Stomach smooth muscle (tissue), 2 donors: ENCODE results near the gene COMMD8.

Source experiments
- H3K27ac ChIP-seq: one replicate; pipeline ENCODE4 v1.7.0; 2013; ENCODE audit warnings: mild to moderate bottlenecking, low read length, inconsistent platforms
- H3K27me3 ChIP-seq, 2 donors: one replicate each; pipeline ENCODE4 v1.7.0; 2013; ENCODE audit warnings: low read length in 2 of 2; ENCODE audit not compliant: insufficient read depth in 2 of 2, control insufficient read depth in 1 of 2
- H3K36me3 ChIP-seq, 2 donors: one replicate each; pipeline ENCODE4 v1.7.0; 2013; ENCODE audit warnings: low read length in 2 of 2; ENCODE audit not compliant: control insufficient read depth in 2 of 2, insufficient read depth in 2 of 2
- H3K4me1 ChIP-seq: one replicate; pipeline ENCODE4 v1.7.0; 2013; ENCODE audit warnings: low read length; ENCODE audit not compliant: control insufficient read depth, insufficient read depth
- H3K4me3 ChIP-seq, 2 donors: one replicate each; pipeline ENCODE4 v1.7.0; 2013; ENCODE audit warnings: low read length in 2 of 2
- H3K9ac ChIP-seq, 2 donors: one replicate each; pipeline ENCODE4 v1.7.0; 2013; ENCODE audit warnings: low read length in 2 of 2, mild to moderate bottlenecking in 1 of 2
- H3K9me3 ChIP-seq, 2 donors: one replicate each; pipeline ENCODE4 v1.7.0; 2013; ENCODE audit warnings: low read length in 2 of 2; ENCODE audit not compliant: control insufficient read depth in 2 of 2
- donor health status: healthy.
- donor health status: Pancreatic carcinoma.

COMMD8 gene

GRCh38 chr4:47473141-47473750 lies 9.7 kb upstream of the COMMD8 start:
- no peaks in the 10 kb centered on the region for H3K4me1 ChIP-seq
- no peak overlapping the region for H3K9ac ChIP-seq
- no peak overlapping the region for H3K4me3 ChIP-seq
- no peaks in the 10 kb centered on the region for H3K36me3 ChIP-seq
- no peak overlapping the region for H3K27ac ChIP-seq
- H3K9me3 ChIP-seq: no peaks in the 10 kb centered on the region
- H3K27me3 ChIP-seq: no peaks in the 10 kb centered on the region

- Histone ChIP-seq H3K9me3 (no peaks in the 10 kb centered on the region), H3K36me3 (no peaks in the 10 kb centered on the region), H3K27me3 (no peaks in the 10 kb centered on the region), H3K4me3 (no peak overlapping the region), H3K27ac (no peak overlapping the region), H3K9ac (no peak overlapping the region), H3K4me1 (no peaks in the 10 kb centered on the region)
Observed at GRCh38 chr4:47471591-47471990, 8.1 kb upstream of the COMMD8 start.

DNA sequence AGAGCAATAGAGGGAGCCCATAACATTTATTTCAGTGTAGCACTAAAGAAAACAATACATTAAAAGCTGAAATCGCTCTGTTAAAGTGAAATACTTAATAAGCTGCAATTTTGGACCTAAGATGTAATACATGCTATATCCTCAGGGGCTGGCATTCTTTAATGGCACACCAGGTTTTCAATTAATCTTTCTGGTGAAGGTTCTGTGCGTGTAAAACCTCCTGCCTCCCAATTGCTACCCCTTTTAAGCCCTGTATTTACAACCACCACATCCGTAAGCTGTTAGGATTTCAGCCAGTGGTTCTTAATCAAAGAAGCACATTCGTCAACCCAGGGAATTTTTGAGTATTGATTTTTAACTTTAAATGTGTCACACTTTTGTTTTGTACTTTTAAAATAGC lies 7.6 kb upstream of the COMMD8 start:
- no peak overlapping the region for H3K4me3 ChIP-seq
- H3K27ac ChIP-seq: no peak overlapping the region
- no peaks in the 10 kb centered on the region for H3K4me1 ChIP-seq
- no peaks in the 10 kb centered on the region for H3K36me3 ChIP-seq
- H3K9ac ChIP-seq: no peak overlapping the region
- H3K9me3 ChIP-seq: no peaks in the 10 kb centered on the region
- no peaks in the 10 kb centered on the region for H3K27me3 ChIP-seq

- no peak overlapping the region for H3K27ac ChIP-seq
- no peaks in the 10 kb centered on the region for H3K4me1 ChIP-seq
- no peak overlapping the region for H3K4me3 ChIP-seq
- H3K9ac ChIP-seq: no peak overlapping the region
- no peaks in the 10 kb centered on the region for H3K36me3 ChIP-seq
- no peaks in the 10 kb centered on the region for H3K9me3 ChIP-seq
- no peaks in the 10 kb centered on the region for H3K27me3 ChIP-seq
Observed at GRCh38 chr4:47469951-47470350, 6.4 kb upstream of the COMMD8 start.

DNA sequence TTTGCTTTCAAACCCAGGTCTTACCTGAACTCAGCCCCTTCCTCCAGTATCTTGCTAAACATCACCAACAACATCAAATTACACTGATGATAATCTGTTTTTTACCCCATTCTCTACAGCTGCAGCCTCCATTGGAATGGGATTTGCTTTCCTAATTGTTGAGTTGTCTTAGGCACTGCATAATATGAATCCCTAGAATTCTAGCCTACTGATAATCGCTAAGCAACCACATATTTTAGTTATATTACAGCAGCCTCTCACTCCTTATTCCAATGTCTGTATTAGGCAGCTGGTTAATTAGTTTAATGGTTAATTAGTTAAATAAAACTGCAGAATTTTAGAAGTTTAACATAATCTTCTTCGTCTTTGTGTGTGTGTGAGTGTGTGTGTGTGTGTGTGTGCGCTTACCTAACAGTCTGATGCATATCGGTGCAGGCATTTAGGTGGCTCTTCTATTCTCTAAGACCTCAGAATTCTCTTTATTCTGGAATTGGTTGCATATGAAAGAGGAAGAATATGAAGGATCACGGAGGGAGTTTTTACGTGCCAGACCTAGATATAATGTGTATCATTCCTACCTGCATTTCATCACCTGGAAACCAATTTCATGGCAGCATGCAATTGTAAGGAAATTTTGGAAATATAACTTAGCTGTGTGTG lies 5.3 kb upstream of the COMMD8 start:
- H3K9ac ChIP-seq: no peak overlapping the region
- H3K9me3 ChIP-seq: no peaks in the 10 kb centered on the region

DNA sequence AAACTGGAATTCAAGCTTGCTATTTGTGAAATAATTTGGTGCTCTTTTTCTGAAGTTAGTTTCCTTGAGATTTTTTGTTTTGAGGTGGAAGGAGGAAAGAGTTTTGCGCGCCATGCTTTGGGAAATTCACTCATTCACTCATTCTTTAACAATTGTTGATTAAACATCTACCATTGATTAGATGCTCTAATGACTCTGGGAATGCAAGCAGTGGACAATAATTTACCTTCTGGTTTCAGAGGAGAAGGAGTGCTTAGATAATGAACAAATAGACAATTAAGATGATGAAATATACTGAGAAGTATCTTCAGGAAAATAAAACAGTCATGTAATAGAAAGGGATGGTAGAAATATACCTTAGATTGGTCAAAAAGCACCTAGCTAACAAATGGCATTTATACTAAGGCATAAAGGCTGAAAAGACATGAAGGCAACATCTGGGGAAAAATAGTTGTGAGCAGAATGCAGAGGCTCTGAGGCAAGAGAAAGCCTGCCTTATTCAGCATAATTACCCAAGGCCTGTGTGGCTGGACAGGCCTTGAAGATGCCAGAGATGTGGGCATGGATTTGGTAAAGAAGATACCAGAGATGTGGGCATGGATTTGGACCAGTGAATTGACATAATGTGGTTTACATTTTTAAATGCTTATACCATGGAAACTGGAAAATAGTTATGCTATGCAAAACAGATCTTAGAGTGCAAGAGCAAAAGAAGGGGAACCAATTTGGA lies 2.7 kb upstream of the COMMD8 start:
- Histone ChIP-seq H3K9me3 (no peaks in the 10 kb centered on the region), H3K9ac (no peak overlapping the region)

More for the DNA sequence above, 5.3 kb upstream of the COMMD8 start:
- no peak overlapping the region for H3K27ac ChIP-seq
- no peaks in the 10 kb centered on the region for H3K27me3 ChIP-seq
- H3K36me3 ChIP-seq: no peaks in the 10 kb centered on the region
- H3K4me1 ChIP-seq: no peaks in the 10 kb centered on the region
- H3K4me3 ChIP-seq: no peak overlapping the region

GRCh38 chr4:47465004-47465403 lies 1.5 kb upstream of the COMMD8 start:
- Histone ChIP-seq H3K4me1 (peaks cover 3% of the 10 kb centered on the region), H3K27me3 (no peaks in the 10 kb centered on the region), H3K9me3 (no peaks in the 10 kb centered on the region), H3K36me3 (no peaks in the 10 kb centered on the region), H3K4me3 (no peak overlapping the region), H3K27ac (no peak overlapping the region), H3K9ac (no peak overlapping the region)

More for the DNA sequence above, 2.7 kb upstream of the COMMD8 start:
- no peaks in the 10 kb centered on the region for H3K27me3 ChIP-seq
- peaks cover 3% of the 10 kb centered on the region for H3K4me1 ChIP-seq
- H3K36me3 ChIP-seq: no peaks in the 10 kb centered on the region
- H3K4me3 ChIP-seq: no peak overlapping the region
- H3K27ac ChIP-seq: no peak overlapping the region

GRCh38 chr4:47462799-47463234 lies 685 bp downstream of the COMMD8 start:
- Histone ChIP-seq H3K27ac (peak overlapping the region; percentile 46), H3K36me3 (peaks cover 0 to 5% of the 10 kb centered on the region in 2 donors), H3K4me1 (peaks cover 3% of the 10 kb centered on the region), H3K27me3 (no peaks in the 10 kb centered on the region), H3K4me3 (peak overlapping the region; percentile 71 to 86), H3K9ac (peak overlapping the region; percentile 73 to 87), H3K9me3 (no peaks in the 10 kb centered on the region)

DNA sequence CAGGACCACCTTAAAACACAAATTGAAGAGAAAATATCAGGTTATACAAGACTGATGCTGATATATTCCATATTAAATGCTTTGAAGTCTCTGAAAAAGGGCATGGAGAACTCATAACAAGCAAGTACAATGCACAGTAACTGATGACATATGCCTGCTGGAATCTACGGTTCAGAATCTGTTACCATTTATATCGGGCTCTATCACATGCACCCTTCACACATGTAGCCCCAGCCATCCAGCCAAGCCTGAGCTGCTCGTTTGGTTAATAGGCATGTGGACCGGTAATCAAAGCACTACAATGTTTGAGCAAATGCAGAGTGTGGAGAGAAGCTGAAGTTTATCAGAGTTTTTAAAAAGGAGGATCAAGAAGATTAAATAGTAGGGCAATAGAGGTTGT lies 11.8 kb downstream of the COMMD8 start:
- peaks cover 6 to 12% of the 10 kb centered on the region in 2 donors for H3K36me3 ChIP-seq
- no peak overlapping the region for H3K27ac ChIP-seq
- no peaks in the 10 kb centered on the region for H3K9me3 ChIP-seq
- H3K4me3 ChIP-seq: no peak overlapping the region
- H3K27me3 ChIP-seq: no peaks in the 10 kb centered on the region
- H3K4me1 ChIP-seq: no peaks in the 10 kb centered on the region
- H3K9ac ChIP-seq: no peak overlapping the region

DNA sequence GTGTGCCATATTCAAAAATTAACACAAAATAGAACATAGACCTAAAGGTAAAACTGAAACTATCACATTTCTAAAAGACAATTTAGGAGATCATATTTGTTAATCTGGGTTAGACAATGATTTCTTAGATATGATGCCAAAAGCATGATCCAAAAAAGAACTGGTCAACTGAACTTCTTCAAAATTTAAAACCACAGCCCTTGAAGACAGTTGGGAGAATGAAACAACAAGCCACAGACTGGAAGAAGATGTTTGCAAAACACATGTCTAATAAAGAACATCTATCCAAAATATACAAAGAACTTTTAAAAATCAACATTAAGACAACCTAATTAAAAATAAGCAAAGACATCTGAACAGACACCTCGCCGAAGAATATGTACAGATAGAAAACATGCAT lies 19.5 kb downstream of the COMMD8 start:
- H3K9me3 ChIP-seq: no peaks in the 10 kb centered on the region
- no peak overlapping the region for H3K4me3 ChIP-seq
- H3K9ac ChIP-seq: no peak overlapping the region
- H3K27me3 ChIP-seq: no peaks in the 10 kb centered on the region
- H3K36me3 ChIP-seq: no peaks in the 10 kb centered on the region
- no peak overlapping the region for H3K27ac ChIP-seq
- no peaks in the 10 kb centered on the region for H3K4me1 ChIP-seq

GRCh38 chr4:47442980-47443379 lies 20.5 kb downstream of the COMMD8 start:
- Histone ChIP-seq H3K9ac (no peak overlapping the region), H3K4me1 (no peaks in the 10 kb centered on the region), H3K27me3 (no peaks in the 10 kb centered on the region), H3K4me3 (no peak overlapping the region), H3K36me3 (no peaks in the 10 kb centered on the region), H3K27ac (no peak overlapping the region), H3K9me3 (no peaks in the 10 kb centered on the region)
